AG20443 (cell line): Measurements from ENCODE around the gene TTF2.

Experiments
- DNase-seq: peaks from one replicate; pipeline ENCODE4 v3.0.0; 2012; ENCODE audit warnings: low spot score, mixed read lengths

Gene TTF2

GRCh38 chr1:117046781-117047180, 13.3 kb upstream of the TTF2 start:
- no peak for DNase-seq

- DNase-seq, result no peak
These were observed 12.9 kb upstream of the TTF2 start for GRCh38 chr1:117047271-117047670.

- DNase-seq, result no peak
These were observed 10.3 kb upstream of the TTF2 start for GRCh38 chr1:117049857-117050256.

- DNase-seq, result peak; percentile 27
These were observed 8.7 kb upstream of the TTF2 start for GRCh38 chr1:117051224-117052064.

- no peak for DNase-seq
These were observed 6.1 kb upstream of the TTF2 start for GRCh38 chr1:117054068-117054467.

- no peak for DNase-seq
These were observed 1.3 kb upstream of the TTF2 start for GRCh38 chr1:117058810-117059209.

- DNase-seq, result no peak
These were observed 820 bp upstream of the TTF2 start for GRCh38 chr1:117059334-117059677.

GRCh38 chr1:117060441-117061317, 553 bp downstream of the TTF2 start:
- DNase-seq, result peak; percentile 69

GRCh38 chr1:117061986-117062415, 1.9 kb downstream of the TTF2 start:
- peak; percentile 42 for DNase-seq

- no peak for DNase-seq
These were observed 6.2 kb downstream of the TTF2 start for GRCh38 chr1:117066367-117066766.

- DNase-seq, result peak; percentile 79
These were observed 7.6 kb downstream of the TTF2 start for GRCh38 chr1:117067533-117068370.

GRCh38 chr1:117068580-117068979, 8.5 kb downstream of the TTF2 start:
- no peak for DNase-seq

GRCh38 chr1:117069220-117069844, 9.2 kb downstream of the TTF2 start:
- DNase-seq, result no peak

GRCh38 chr1:117070124-117070523, 10.0 kb downstream of the TTF2 start:
- DNase-seq, result no peak

GRCh38 chr1:117076648-117077047, 16.5 kb downstream of the TTF2 start:
- DNase-seq, result no peak

- peak; percentile 62 for DNase-seq
These were observed 17.1 kb downstream of the TTF2 start for GRCh38 chr1:117077267-117077666.

GRCh38 chr1:117079737-117080136, 19.6 kb downstream of the TTF2 start:
- no peak for DNase-seq

- no peak for DNase-seq
These were observed 24.1 kb downstream of the TTF2 start for GRCh38 chr1:117084231-117084630.

- no peak for DNase-seq
These were observed 27.6 kb downstream of the TTF2 start for GRCh38 chr1:117087686-117088085.

- DNase-seq, result no peak
These were observed 29.9 kb downstream of the TTF2 start for GRCh38 chr1:117089996-117090395.

- DNase-seq, result no peak
These were observed 32.5 kb downstream of the TTF2 start for GRCh38 chr1:117092594-117092993.

- peak; percentile 87 for DNase-seq
These were observed 33.0 kb downstream of the TTF2 start for GRCh38 chr1:117093091-117093534.
